Epidermal melanocyte (primary cell): ENCODE data around the gene DCAF7.

ENCODE experiments used
- DNase-seq: peaks from one replicate; pipeline ENCODE4 v3.0.0; 2011; ENCODE audit warnings: low spot score; ENCODE audit not compliant: insufficient read length

DCAF7 gene

DNA sequence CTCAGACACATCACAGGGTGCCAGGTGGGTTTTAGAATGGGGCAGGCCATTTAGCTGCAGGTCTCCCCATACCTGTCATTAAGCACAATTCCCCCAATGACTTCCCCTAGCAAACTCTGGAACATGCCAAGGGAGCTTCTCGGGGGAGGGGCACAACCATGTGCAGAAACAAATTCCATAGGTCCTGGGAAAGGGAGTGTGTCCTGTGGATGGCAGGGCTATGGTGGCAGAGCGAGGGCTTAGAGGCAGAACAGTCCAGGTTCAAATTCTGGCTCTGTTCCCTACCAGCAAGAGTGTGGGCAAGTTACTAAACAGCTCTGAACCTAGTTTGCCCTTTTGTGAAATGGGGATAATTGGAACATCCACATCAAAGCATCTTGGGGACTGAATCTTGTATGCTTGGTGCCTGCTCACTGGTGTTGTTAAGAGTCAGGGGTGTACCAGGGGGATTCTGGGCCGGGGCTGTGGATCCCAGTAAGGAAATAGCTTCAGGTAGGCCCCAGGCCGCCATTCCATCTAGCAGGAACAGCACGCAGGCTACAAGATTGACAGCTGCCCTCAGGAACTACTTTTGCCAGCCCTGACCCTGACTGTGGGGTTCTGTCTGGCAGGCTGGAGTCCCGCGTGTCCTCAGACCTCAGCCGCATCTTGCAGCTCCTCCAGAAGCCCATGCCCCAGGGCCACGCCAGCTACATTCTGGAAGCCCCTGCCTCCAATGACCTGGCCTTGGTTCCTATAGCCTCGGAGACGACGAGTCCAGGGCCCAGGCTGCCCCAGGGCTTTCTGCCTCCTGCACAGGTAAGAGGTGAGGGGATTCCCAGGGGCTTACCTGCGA is 5.6 kb upstream of the DCAF7 start:
- DNase-seq = no peak

- no peak for DNase-seq
Measured at GRCh38 chr17:63546308-63547082, 3.8 kb upstream of the DCAF7 start.

DNA sequence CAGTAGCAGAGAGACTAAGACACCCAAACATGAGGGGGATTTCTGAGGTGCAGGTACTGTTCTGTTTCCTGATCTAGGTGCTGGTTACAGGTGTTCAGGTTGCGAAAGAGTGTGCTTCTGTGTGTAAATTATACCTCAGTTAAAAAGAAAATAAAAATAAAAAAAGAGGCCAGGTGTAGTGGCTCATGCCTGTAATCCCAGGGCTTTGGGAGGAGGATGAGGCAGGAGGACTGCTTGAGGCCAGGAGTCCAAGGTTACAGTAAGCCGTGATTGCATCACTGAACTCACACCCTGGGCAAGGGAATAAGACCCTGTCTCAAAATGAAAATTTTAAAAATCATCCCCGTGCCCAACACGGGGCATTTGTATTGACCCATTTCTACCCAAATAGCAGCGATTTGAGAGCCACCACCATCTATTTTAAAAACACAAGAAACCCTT is 3.2 kb upstream of the DCAF7 start:
- no peak for DNase-seq

- DNase-seq = no peak
Measured at GRCh38 chr17:63549289-63549945, 860 bp upstream of the DCAF7 start.

DNA sequence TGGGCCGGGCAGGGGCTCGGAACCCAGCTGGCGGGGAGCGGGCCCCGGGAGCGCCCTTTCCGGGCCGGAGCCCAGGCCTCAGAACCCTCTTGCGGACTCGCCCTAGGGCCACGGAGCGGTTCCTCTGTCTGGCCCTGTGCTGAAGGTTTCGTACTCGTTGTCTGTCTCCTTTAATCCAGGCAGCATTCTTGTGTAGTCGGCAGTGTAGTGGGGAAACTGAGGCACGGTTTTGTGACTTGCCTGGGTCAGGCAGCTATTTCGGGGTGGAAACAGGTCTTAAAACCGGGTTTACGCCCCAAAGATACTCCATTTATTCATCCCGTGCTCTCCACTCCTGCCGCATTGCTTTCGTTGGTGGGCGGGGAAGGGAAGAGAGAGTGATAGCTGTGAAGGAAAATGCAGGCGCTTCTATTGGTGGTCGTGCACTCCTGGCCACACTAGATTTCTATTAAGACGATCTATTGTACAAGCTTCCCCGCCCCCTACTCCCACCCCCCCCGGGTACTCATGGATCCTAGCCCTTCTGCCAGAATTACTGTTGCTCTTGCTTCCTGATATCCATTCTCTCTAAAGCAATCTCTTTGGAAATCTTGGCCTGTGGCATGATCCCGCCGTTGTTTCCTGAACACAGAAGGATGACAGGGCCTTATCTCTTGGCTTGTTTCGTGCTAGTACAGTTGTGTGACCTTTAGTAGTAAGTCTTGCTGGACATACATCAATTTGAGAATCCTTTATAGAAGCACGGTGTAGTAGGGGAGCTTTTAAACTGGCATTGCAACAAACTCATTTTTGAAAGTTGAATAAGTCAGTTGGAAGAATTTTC is 751 bp downstream of the DCAF7 start:
- DNase-seq = no peak

DNA sequence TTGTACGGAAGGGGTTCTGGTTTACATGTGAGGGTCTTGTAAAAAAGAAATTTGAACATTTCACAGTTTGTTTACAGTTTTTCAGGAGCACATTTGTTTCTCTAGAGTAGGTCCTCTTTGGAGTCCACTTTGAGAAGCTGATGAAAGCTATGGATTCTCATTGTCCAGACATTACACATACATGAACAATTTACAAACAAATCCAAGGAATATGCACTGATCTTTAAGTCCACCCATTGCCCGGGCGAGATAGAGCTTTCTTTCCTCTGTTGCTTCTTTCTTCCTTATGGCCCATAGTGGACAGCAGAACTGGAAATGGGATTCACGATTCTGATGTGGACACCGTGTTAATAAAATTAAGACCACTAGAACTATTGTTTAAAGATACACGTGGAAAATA is 1.9 kb downstream of the DCAF7 start:
- DNase-seq = no peak

DNA sequence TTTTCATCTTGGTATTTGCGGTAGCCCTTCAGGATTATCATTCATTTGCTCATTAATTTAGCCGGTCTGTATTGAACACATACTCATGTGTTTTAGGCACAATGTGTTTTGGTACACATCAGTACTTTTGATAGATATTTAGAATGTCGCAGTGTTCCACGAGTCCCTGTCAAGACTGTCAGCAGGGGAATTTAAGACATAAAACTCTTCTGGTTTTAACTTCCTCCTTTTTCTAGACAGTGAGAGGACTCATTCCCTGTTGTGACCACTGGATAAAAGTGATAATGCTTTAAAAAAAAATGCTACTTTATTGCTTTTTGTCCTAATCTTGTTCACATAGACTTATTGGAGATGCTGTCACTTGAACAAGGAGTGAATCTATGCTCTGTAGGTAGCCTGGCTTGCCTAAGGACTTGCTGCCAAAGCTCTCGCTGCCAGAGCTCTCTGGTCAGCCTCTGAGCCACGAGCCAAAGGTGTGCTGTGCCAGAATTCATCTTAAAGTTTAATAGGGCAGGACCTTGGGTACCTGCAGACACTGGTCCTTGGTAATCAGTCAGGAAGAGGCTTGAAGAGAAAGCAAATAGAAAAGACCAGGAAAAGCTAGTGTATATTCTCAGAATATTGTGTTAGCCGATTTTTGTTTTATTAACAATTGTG is 5.4 kb downstream of the DCAF7 start:
- no peak for DNase-seq

GRCh38 chr17:63557416-63557815 is 7.1 kb downstream of the DCAF7 start:
- no peak for DNase-seq

- no peak for DNase-seq
Measured at GRCh38 chr17:63558441-63558840, 8.2 kb downstream of the DCAF7 start.

- no peak for DNase-seq
Measured at GRCh38 chr17:63561819-63562218, 11.5 kb downstream of the DCAF7 start.

DNA sequence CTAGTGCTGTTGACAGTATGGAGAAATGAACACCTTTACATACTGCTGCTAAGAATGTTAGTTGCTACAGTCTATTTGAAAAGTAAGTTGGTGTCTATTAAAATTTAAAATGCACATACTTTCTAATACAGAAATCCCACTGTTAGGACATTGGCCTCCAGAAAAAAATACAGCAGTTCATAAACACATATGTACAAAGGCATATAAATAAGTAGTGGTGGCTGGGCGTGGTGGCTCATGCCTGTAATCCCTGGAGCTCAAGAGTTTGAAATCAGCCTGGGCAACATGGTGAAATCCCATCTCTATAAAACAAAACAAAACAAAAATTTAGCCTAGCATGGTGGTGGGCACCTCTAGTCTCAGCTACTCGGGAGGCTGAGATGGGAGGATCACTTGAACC is 13.1 kb downstream of the DCAF7 start:
- no peak for DNase-seq

GRCh38 chr17:63564562-63564961 is 14.3 kb downstream of the DCAF7 start:
- DNase-seq = no peak

DNA sequence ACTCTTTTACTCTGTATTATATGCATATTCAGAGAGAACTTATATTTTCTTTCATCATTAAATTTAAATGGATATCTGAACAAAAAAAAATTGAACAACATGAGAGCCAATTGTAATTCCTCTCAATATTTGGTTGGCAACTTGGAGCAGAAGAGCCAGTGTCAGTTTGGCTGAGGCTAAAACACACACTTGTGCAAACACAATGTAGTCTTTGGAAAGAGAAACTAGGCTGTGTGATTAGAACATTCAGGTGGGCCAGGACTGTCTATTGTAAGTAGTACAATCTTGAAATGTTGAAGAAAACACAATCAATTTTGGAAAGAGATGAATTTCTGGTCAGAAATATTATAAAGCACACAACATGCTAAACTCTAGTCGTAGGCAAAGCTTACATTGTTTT is 17.0 kb downstream of the DCAF7 start:
- no peak for DNase-seq

- DNase-seq = no peak
Measured at GRCh38 chr17:63568563-63568962, 18.3 kb downstream of the DCAF7 start.

- DNase-seq = no peak
Measured at GRCh38 chr17:63571632-63572310, 21.5 kb downstream of the DCAF7 start.

GRCh38 chr17:63573634-63574033 is 23.4 kb downstream of the DCAF7 start:
- DNase-seq = no peak

DNA sequence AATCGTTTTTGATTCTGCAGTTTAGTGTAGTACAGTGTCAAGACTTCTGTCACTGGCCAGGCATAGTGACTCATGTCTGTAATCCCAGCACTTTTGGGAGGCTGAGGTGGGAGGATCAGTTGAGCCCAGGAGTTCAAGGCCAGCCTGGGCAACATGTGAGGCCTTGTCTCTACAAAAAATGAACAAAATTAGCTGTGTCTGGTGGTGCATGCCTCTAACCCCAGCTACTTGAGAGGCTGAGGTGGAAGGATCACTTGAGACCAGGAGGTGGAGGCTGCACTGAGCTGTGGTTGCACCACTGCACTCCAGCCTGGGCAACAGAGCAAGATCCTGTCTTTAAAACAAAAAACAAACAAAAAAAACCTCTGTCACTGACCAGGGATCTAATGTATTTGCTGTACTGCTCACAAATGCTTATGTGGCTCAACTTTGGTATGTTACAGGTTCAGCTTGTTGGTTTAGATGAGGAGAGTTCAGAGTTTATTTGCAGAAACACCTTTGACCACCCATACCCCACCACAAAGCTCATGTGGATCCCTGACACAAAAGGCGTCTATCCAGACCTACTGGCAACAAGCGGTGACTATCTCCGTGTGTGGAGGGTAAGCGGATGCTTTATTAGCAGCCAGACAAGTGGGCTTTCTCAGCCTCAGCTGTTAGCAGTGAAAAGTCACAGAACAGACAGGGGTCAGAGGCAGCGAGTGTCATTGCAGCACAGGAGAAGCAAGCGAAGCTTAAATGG is 27.9 kb downstream of the DCAF7 start:
- no peak for DNase-seq

GRCh38 chr17:63578769-63579111 is 28.5 kb downstream of the DCAF7 start:
- no peak for DNase-seq

DNA sequence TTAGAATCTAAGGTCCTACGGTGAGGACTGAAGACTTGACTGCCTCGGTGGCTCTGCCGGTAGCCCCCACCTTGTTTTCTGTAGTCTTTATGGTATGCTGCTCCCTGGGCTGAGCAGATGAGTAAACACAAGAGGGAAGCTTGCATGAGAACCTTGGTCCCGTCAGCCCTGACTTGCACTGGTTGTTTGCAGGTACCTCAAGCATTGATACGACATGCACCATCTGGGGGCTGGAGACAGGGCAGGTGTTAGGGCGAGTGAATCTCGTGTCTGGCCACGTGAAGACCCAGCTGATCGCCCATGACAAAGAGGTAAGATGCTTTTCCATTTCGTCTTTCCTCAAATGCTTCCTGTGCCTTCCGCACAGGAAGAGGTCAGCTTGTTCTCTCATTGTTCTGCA is 29.4 kb downstream of the DCAF7 start:
- no peak for DNase-seq

DNA sequence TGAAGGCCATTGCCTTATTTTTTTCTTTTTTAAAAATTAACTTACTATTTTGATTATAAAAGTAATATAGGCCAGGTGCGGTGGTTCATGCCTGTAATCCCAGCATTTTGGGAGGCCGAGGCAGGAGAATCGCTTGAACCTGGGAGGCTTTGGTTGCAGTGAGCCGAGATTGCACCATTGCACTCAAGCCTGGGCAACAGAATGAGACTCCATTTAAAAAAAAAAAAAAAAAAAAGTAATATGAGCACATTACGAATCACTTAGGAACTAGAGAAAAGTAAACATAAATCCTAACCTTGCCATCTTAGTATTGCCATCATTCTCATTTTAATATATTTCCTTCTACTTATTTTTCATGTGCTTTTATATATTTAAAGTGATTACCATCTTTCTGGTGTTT is 37.5 kb downstream of the DCAF7 start:
- no peak for DNase-seq
